Subcutaneous adipose tissue (tissue), 4 donors: Measurements from ENCODE around the gene TMEM184B. TPM values are rescaled to one million over a fixed set of nuclear protein-coding genes. Genes with fewer than 3 reads are reported as not detected.

Source experiments
- CTCF ChIP-seq: fragments of 450-650 bp; IDR thresholded peaks from one replicate; pipeline ENCODE4 v1.5.1; 2016; ENCODE audit warnings: low read depth, mild to moderate bottlenecking, control low read depth, antibody characterized with exemption, moderate library complexity
- total RNA-seq, 4 donors: library from RNA; depleted of rRNA; stranded (reverse); fragments of >200 nt; gene quantifications; one replicate each; pipeline ENCODE4 v1.1.0, GENCODE V29; 2016

Gene TMEM184B
- total RNA-seq, 4 donors from 2014 or later = 23.6 to 105 (median 41.4) TPM

DNA sequence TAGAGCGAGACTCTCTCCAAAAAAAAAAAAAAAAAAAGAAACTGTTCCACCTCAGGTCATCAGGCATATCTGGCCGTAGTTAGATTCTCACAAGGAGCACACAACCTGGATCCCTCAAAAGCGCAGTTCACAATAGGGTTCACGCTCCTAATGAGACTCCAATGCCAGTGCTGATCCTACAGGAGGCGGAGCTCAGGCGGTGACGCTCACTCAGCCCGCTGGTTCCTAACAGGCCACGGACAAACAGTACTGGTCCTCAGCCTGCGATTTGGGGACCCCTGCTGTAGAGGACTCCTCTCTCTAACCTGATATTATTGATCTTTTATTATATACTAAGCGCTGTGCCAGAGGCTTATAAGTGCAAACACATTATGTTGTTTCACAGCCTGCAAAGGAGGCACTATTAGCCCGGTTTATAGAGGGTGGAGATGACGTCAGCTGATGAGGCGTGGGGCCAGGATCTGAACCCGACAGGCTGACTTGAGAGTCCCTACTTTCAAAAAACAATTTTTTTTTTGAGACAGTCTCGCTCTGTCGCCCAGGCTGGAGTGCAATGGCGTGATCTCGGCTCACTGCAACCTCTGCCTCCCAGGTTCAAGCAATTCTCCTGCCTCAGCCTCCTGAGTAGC, 75.9 kb downstream of the TMEM184B start:
- no peak for TF ChIP-seq CTCF

- no peak for TF ChIP-seq CTCF
These were observed 79.2 kb downstream of the TMEM184B start for GRCh38 chr22:38193580-38193979.

DNA sequence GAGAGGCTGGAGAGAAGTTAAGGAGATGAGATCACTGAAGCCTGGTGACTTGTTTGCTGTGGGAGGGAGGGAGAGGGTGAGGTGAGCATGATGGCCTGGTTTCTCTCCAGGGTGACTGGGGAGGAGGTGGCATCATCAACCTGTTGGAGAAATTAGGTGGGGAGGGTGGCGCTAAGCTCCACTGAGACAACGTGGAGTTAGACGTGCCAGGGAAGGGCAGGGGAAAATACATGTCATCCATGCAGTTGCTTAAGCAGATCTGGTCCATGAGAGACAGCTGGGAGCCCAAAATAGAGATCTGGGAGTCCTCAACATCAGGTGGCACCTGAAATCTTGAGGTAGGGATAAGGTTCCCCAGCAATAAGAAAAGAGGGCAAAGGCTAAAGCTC, 80.3 kb downstream of the TMEM184B start:
- no peak for TF ChIP-seq CTCF

GRCh38 chr22:38191731-38192474, 80.9 kb downstream of the TMEM184B start:
- no peak for TF ChIP-seq CTCF

GRCh38 chr22:38191055-38191454, 81.8 kb downstream of the TMEM184B start:
- no peak for TF ChIP-seq CTCF

DNA sequence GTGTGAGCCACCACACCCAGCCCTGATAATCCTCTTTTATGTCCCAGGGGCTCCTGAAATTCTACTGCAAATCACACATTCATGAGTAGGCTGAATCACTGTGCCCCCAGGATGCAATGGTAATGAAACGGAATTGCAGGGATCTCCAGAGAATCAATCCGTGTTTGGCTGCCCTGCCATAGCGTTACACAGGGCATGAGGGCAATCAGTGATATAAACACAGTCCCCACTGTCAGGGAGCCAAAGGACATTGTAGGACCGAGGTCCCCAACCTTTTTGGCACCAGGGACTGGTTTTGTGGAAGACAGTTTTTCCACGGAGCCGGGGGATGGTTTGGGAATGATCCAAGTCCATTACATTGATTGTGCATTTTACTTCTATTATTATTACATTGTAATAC, 82.2 kb downstream of the TMEM184B start:
- TF ChIP-seq CTCF = no peak

GRCh38 chr22:38189104-38189503, 83.7 kb downstream of the TMEM184B start:
- no peak for TF ChIP-seq CTCF
